Glomerular endothelial cell (primary cell): ENCODE data around the gene BNIP1. TPM values are rescaled to one million over a fixed set of nuclear protein-coding genes. Genes with fewer than 3 reads are reported as not detected.

Experiments
- DNase-seq: peaks from one replicate; pipeline ENCODE4 v3.0.0-alpha.2; 2011; ENCODE audit warnings: low read depth, low spot score; ENCODE audit errors: extremely low read depth
- total RNA-seq: library from RNA; depleted of rRNA; stranded (reverse); fragments of >200 nt; gene quantifications from 2 replicates; pipeline ENCODE4 v1.2.3, GENCODE V29; 2015

The BNIP1 gene
- total RNA-seq, 1 donor from 2014 or later: 14.8 TPM

- no peak for DNase-seq
Observed at GRCh38 chr5:173208296-173208695, 64.0 kb downstream of the BNIP1 start.

- no peak for DNase-seq
Observed at GRCh38 chr5:173210877-173211276, 66.5 kb downstream of the BNIP1 start.

GRCh38 chr5:173211284-173211683 lies 67.0 kb downstream of the BNIP1 start:
- DNase-seq: no peak

- no peak for DNase-seq
Observed at GRCh38 chr5:173213236-173213933, 69.1 kb downstream of the BNIP1 start.

Other genes with a start within 250 kb of the BNIP1 start
- gene RPL26L1, start 185.1 kb upstream of the BNIP1 start, total RNA-seq: 48.3 and 50.7 TPM in 2 replicates
- gene ATP6V0E1, start 160.8 kb upstream of the BNIP1 start, total RNA-seq: 200 and 285 TPM in 2 replicates
- 7.7 and 8.8 TPM in 2 replicates for gene CREBRF, start 88.2 kb upstream of the BNIP1 start, total RNA-seq
- gene NKX2-5, start 90.7 kb downstream of the BNIP1 start, total RNA-seq: not detected in 2 replicates
- gene STC2, start 183.9 kb downstream of the BNIP1 start, total RNA-seq: 38.4 and 49.4 TPM in 2 replicates